Osteocyte (in vitro differentiated cells): ENCODE data around the gene DOCK3. TPM values are rescaled to one million over a fixed set of nuclear protein-coding genes. Genes with fewer than 3 reads are reported as not detected.
A peak's percentile ranks its signal among the peaks of the same experiment; 100 is the strongest.

Experiments used
- DNase-seq: peaks from one replicate; pipeline ENCODE4 v3.0.0; 2021; ENCODE audit warnings: mixed read lengths; ENCODE audit not compliant: unreplicated experiment; ENCODE audit errors: extremely low spot score
- H3K27ac Mint-ChIP-seq: one replicate; pipeline ENCODE4 v1.8.0; 2021; ENCODE audit warnings: mild to moderate bottlenecking, mixed read lengths; ENCODE audit not compliant: unreplicated experiment
- H3K27me3 Mint-ChIP-seq: one replicate; pipeline ENCODE4 v1.8.0; 2021; ENCODE audit warnings: mixed read lengths; ENCODE audit not compliant: unreplicated experiment
- H3K36me3 Mint-ChIP-seq: one replicate; pipeline ENCODE4 v1.8.0; 2021; ENCODE audit warnings: mixed read lengths; ENCODE audit not compliant: unreplicated experiment
- H3K4me1 Mint-ChIP-seq: one replicate; pipeline ENCODE4 v1.8.0; 2021; ENCODE audit warnings: mixed read lengths; ENCODE audit not compliant: unreplicated experiment
- H3K4me3 Mint-ChIP-seq: one replicate; pipeline ENCODE4 v1.8.0; 2021; ENCODE audit warnings: mild to moderate bottlenecking, moderate library complexity, mixed read lengths; ENCODE audit not compliant: unreplicated experiment
- H3K9me3 Mint-ChIP-seq: one replicate; pipeline ENCODE4 v1.8.0; 2021; ENCODE audit warnings: mixed read lengths; ENCODE audit not compliant: unreplicated experiment
- CTCF ChIP-seq: fragments of 200-600 bp; sonication (generic); IDR thresholded peaks from 2 replicates; pipeline ENCODE4 v1.5.0; 2021; ENCODE audit warnings: antibody characterized with exemption, mild to moderate bottlenecking, moderate library complexity
- total RNA-seq: library from RNA; stranded (reverse); gene quantifications from 2 replicates; pipeline ENCODE4 v1.2.1, GENCODE V29; 2021

Gene DOCK3
- total RNA-seq, 1 donor from 2014 or later, result 0.24 TPM

- no peak for DNase-seq
- H3K4me1 Mint-ChIP-seq, result peaks cover 39% of the 10 kb centered on the region
- H3K36me3 Mint-ChIP-seq, result no peaks in the 10 kb centered on the region
- no peaks in the 10 kb centered on the region for H3K9me3 Mint-ChIP-seq
- no peak for TF ChIP-seq CTCF
- H3K27me3 Mint-ChIP-seq, result no peaks in the 10 kb centered on the region
- no peak overlapping the region for H3K4me3 Mint-ChIP-seq
- peak overlapping the region; percentile 70 for H3K27ac Mint-ChIP-seq
These were observed 669.4 kb downstream of the DOCK3 start for GRCh38 chr3:51343918-51344687.

- Mint-ChIP-seq H3K9me3 (no peaks in the 10 kb centered on the region), H3K4me3 (no peak overlapping the region), H3K36me3 (no peaks in the 10 kb centered on the region), H3K27me3 (no peaks in the 10 kb centered on the region), H3K4me1 (no peaks in the 10 kb centered on the region), H3K27ac (no peak overlapping the region)
- DNase-seq, result no peak
- TF ChIP-seq CTCF, result no peak
These were observed 676.0 kb downstream of the DOCK3 start for GRCh38 chr3:51350751-51351150.

- H3K9me3 Mint-ChIP-seq, result no peaks in the 10 kb centered on the region
- DNase-seq, result no peak
- no peaks in the 10 kb centered on the region for H3K27me3 Mint-ChIP-seq
- H3K36me3 Mint-ChIP-seq, result no peaks in the 10 kb centered on the region
- H3K27ac Mint-ChIP-seq, result no peak overlapping the region
- no peak for TF ChIP-seq CTCF
- H3K4me1 Mint-ChIP-seq, result no peaks in the 10 kb centered on the region
- no peak overlapping the region for H3K4me3 Mint-ChIP-seq
These were observed 678.4 kb downstream of the DOCK3 start for GRCh38 chr3:51353131-51353530.

- H3K27me3 Mint-ChIP-seq, result no peaks in the 10 kb centered on the region
- no peak for DNase-seq
These were observed 679.0 kb downstream of the DOCK3 start for GRCh38 chr3:51353691-51354090.

More at GRCh38 chr3:51353691-51354090, 679.0 kb downstream of the DOCK3 start:
- Mint-ChIP-seq H3K4me3 (no peak overlapping the region), H3K4me1 (no peaks in the 10 kb centered on the region), H3K9me3 (no peaks in the 10 kb centered on the region), H3K36me3 (no peaks in the 10 kb centered on the region), H3K27ac (no peak overlapping the region)
- no peak for TF ChIP-seq CTCF
